Stimulated activated naive CD8-positive, alpha-beta T cell treated with anti-CD3 and anti-CD28 coated beads, Interleukin-15, Interleukin-2, amounts not matched to agents 100 ng/mL and 50 ng/mL, for 24 hours (primary cell): ENCODE measurements around the gene JAKMIP2.

Experiments
- H3K27ac Mint-ChIP-seq: one replicate; pipeline ENCODE4 v1.8.0; 2021; ENCODE audit warnings: mild to moderate bottlenecking, mixed read lengths
- H3K27me3 Mint-ChIP-seq: one replicate; pipeline ENCODE4 v1.8.0; 2021; ENCODE audit warnings: mixed read lengths
- H3K36me3 Mint-ChIP-seq: one replicate; pipeline ENCODE4 v1.8.0; 2021; ENCODE audit warnings: low read depth, mixed read lengths
- H3K4me1 Mint-ChIP-seq: one replicate; pipeline ENCODE4 v1.8.0; 2021; ENCODE audit warnings: low read depth, mixed read lengths
- H3K4me3 Mint-ChIP-seq: one replicate; pipeline ENCODE4 v1.8.0; 2021; ENCODE audit warnings: mild to moderate bottlenecking, mixed read lengths
- H3K9me3 Mint-ChIP-seq: one replicate; pipeline ENCODE4 v1.8.0; 2021; ENCODE audit warnings: mixed read lengths

JAKMIP2 gene

GRCh38 chr5:147767048-147767447 lies 15.5 kb downstream of the JAKMIP2 start:
- no peak overlapping the region for H3K27ac Mint-ChIP-seq
- H3K36me3 Mint-ChIP-seq, result peaks cover 4% of the 10 kb centered on the region
- H3K4me3 Mint-ChIP-seq, result no peak overlapping the region
- no peaks in the 10 kb centered on the region for H3K9me3 Mint-ChIP-seq
- H3K4me1 Mint-ChIP-seq, result no peaks in the 10 kb centered on the region
- no peaks in the 10 kb centered on the region for H3K27me3 Mint-ChIP-seq

GRCh38 chr5:147763791-147764525 lies 18.6 kb downstream of the JAKMIP2 start:
- H3K9me3 Mint-ChIP-seq, result no peaks in the 10 kb centered on the region
- no peak overlapping the region for H3K4me3 Mint-ChIP-seq
- no peak overlapping the region for H3K27ac Mint-ChIP-seq
- H3K4me1 Mint-ChIP-seq, result no peaks in the 10 kb centered on the region
- peaks cover 4% of the 10 kb centered on the region for H3K36me3 Mint-ChIP-seq
- no peaks in the 10 kb centered on the region for H3K27me3 Mint-ChIP-seq

- Mint-ChIP-seq H3K4me1 (no peaks in the 10 kb centered on the region), H3K4me3 (no peak overlapping the region), H3K9me3 (no peaks in the 10 kb centered on the region), H3K27ac (no peak overlapping the region), H3K36me3 (peaks cover 4% of the 10 kb centered on the region), H3K27me3 (no peaks in the 10 kb centered on the region)
These were observed 22.2 kb downstream of the JAKMIP2 start for GRCh38 chr5:147760086-147760875.

GRCh38 chr5:147759441-147759840 lies 23.1 kb downstream of the JAKMIP2 start:
- Mint-ChIP-seq H3K4me3 (no peak overlapping the region), H3K4me1 (no peaks in the 10 kb centered on the region), H3K27ac (no peak overlapping the region), H3K9me3 (no peaks in the 10 kb centered on the region), H3K27me3 (no peaks in the 10 kb centered on the region), H3K36me3 (peaks cover 4% of the 10 kb centered on the region)

- H3K9me3 Mint-ChIP-seq, result no peaks in the 10 kb centered on the region
- no peaks in the 10 kb centered on the region for H3K27me3 Mint-ChIP-seq
- H3K4me3 Mint-ChIP-seq, result no peak overlapping the region
- H3K36me3 Mint-ChIP-seq, result no peaks in the 10 kb centered on the region
- no peak overlapping the region for H3K27ac Mint-ChIP-seq
- H3K4me1 Mint-ChIP-seq, result no peaks in the 10 kb centered on the region
These were observed 26.0 kb downstream of the JAKMIP2 start for GRCh38 chr5:147756566-147756965.

GRCh38 chr5:147754372-147755122 lies 28.0 kb downstream of the JAKMIP2 start:
- H3K27me3 Mint-ChIP-seq, result no peaks in the 10 kb centered on the region
- H3K4me1 Mint-ChIP-seq, result no peaks in the 10 kb centered on the region
- H3K27ac Mint-ChIP-seq, result no peak overlapping the region
- no peaks in the 10 kb centered on the region for H3K36me3 Mint-ChIP-seq
- H3K4me3 Mint-ChIP-seq, result no peak overlapping the region
- H3K9me3 Mint-ChIP-seq, result no peaks in the 10 kb centered on the region

- no peaks in the 10 kb centered on the region for H3K4me1 Mint-ChIP-seq
- no peak overlapping the region for H3K27ac Mint-ChIP-seq
- no peaks in the 10 kb centered on the region for H3K27me3 Mint-ChIP-seq
- H3K9me3 Mint-ChIP-seq, result no peaks in the 10 kb centered on the region
- no peak overlapping the region for H3K4me3 Mint-ChIP-seq
- H3K36me3 Mint-ChIP-seq, result no peaks in the 10 kb centered on the region
These were observed 28.8 kb downstream of the JAKMIP2 start for GRCh38 chr5:147753765-147754164.

- no peaks in the 10 kb centered on the region for H3K4me1 Mint-ChIP-seq
- H3K27me3 Mint-ChIP-seq, result no peaks in the 10 kb centered on the region
- no peaks in the 10 kb centered on the region for H3K9me3 Mint-ChIP-seq
- H3K4me3 Mint-ChIP-seq, result no peak overlapping the region
- H3K27ac Mint-ChIP-seq, result no peak overlapping the region
- no peaks in the 10 kb centered on the region for H3K36me3 Mint-ChIP-seq
These were observed 29.8 kb downstream of the JAKMIP2 start for GRCh38 chr5:147752666-147753290.

- Mint-ChIP-seq H3K4me1 (no peaks in the 10 kb centered on the region), H3K9me3 (no peaks in the 10 kb centered on the region), H3K36me3 (no peaks in the 10 kb centered on the region), H3K27ac (no peak overlapping the region), H3K4me3 (no peak overlapping the region), H3K27me3 (no peaks in the 10 kb centered on the region)
These were observed 30.5 kb downstream of the JAKMIP2 start for GRCh38 chr5:147752033-147752432.

- no peaks in the 10 kb centered on the region for H3K27me3 Mint-ChIP-seq
- no peak overlapping the region for H3K27ac Mint-ChIP-seq
- H3K4me1 Mint-ChIP-seq, result no peaks in the 10 kb centered on the region
- H3K36me3 Mint-ChIP-seq, result no peaks in the 10 kb centered on the region
- H3K4me3 Mint-ChIP-seq, result no peak overlapping the region
- H3K9me3 Mint-ChIP-seq, result no peaks in the 10 kb centered on the region
These were observed 31.2 kb downstream of the JAKMIP2 start for GRCh38 chr5:147751156-147751830.

- Mint-ChIP-seq H3K27ac (no peak overlapping the region), H3K9me3 (no peaks in the 10 kb centered on the region), H3K27me3 (no peaks in the 10 kb centered on the region), H3K4me3 (no peak overlapping the region), H3K36me3 (no peaks in the 10 kb centered on the region), H3K4me1 (no peaks in the 10 kb centered on the region)
These were observed 32.5 kb downstream of the JAKMIP2 start for GRCh38 chr5:147750065-147750464.

- Mint-ChIP-seq H3K27ac (no peak overlapping the region), H3K36me3 (no peaks in the 10 kb centered on the region), H3K4me3 (no peak overlapping the region), H3K27me3 (no peaks in the 10 kb centered on the region), H3K4me1 (no peaks in the 10 kb centered on the region), H3K9me3 (no peaks in the 10 kb centered on the region)
These were observed 33.9 kb downstream of the JAKMIP2 start for GRCh38 chr5:147748590-147748989.

- Mint-ChIP-seq H3K27ac (no peak overlapping the region), H3K4me1 (no peaks in the 10 kb centered on the region), H3K4me3 (no peak overlapping the region), H3K27me3 (no peaks in the 10 kb centered on the region), H3K9me3 (no peaks in the 10 kb centered on the region), H3K36me3 (no peaks in the 10 kb centered on the region)
These were observed 35.5 kb downstream of the JAKMIP2 start for GRCh38 chr5:147746986-147747385.

GRCh38 chr5:147743678-147744374 lies 38.7 kb downstream of the JAKMIP2 start:
- Mint-ChIP-seq H3K27ac (no peak overlapping the region), H3K36me3 (no peaks in the 10 kb centered on the region), H3K9me3 (no peaks in the 10 kb centered on the region), H3K27me3 (no peaks in the 10 kb centered on the region), H3K4me1 (no peaks in the 10 kb centered on the region), H3K4me3 (no peak overlapping the region)
